H1 (cell line): ENCODE data around the gene ATXN2.

Experiments
- CTCF ChIP-seq, 3 experiments: IDR thresholded peaks; 1 replicate in 2 of 3; 2 replicates in 1 of 3; pipeline versions ENCODE4 v1.5.1 to v1.6.1; 2011; ENCODE audit warnings: low read length in 3 of 3, mild to moderate bottlenecking in 3 of 3, inconsistent platforms in 2 of 3, low read depth in 1 of 3, moderate library complexity in 1 of 3; ENCODE audit not compliant: insufficient read depth in 1 of 3; ENCODE audit errors: control extremely low read depth in 1 of 3
- POLR2A ChIP-seq, 2 experiments: IDR thresholded peaks; 1 replicate in 1 of 2; 2 replicates in 1 of 2; pipeline ENCODE4 v1.6.1; 2011; ENCODE audit warnings: low read depth in 2 of 2, low read length in 2 of 2, mild to moderate bottlenecking in 2 of 2; ENCODE audit errors: control extremely low read depth in 1 of 2

- no peak for TF ChIP-seq CTCF (IDR thresholded peaks at IDR 0.05; ENCODE audit: control extremely low read depth in 1 of 3, insufficient read depth in 1 of 3, low read depth in 1 of 3, low read length in 3 of 3)
- no peak for TF ChIP-seq POLR2A (IDR thresholded peaks at IDR 0.05; ENCODE audit: control extremely low read depth in 1 of 2, low read depth in 2 of 2, low read length in 2 of 2)
Observed at GRCh38 chr12:111596985-111597830, 1.9 kb downstream of the ATXN2 start.
